GM20431 (cell line): ENCODE results near the gene OR5D16.
"Not testable (repeated sequence)": the region's sequence is repeated elsewhere in the genome, so short reads cannot be mapped to it uniquely, and the experiment has no call there.

Experiments
- in situ Hi-C: fragments of 300-500 bp; cut with MseI, MboI; formaldehyde crosslinking; loops from one replicate; pipeline ENCODE4 v1.15.0; 2020; ENCODE audit warnings: low sequenced_read_pairs; ENCODE audit not compliant: unreplicated experiment

Gene OR5D16

DNA sequence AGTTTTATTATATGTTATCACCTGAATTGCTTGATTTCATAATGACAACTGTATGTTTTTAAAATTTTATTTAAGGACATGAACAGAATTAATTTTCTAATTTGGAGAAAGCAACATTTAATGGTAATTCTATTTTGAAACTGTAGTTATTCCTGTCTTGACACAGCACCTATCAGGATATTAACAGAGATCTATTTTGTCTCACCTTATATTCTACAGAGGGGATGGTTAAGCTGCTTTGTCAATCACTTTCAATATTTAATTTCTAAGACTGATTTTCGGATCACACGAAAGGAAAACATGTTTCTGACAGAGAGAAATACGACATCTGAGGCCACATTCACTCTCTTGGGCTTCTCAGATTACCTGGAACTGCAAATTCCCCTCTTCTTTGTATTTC lies at the start of gene OR5D16:
Gene OR5D16 (plus strand): TSS at position 301 of the 400 bp plus-strand sequence. CDS start 0 bp downstream, at position 301.
- in situ Hi-C loops, result no loop called here

GRCh38 chr11:55791606-55792005 lies 46.9 kb upstream of the OR5D16 start:
- in situ Hi-C loops, result no loop called here

DNA sequence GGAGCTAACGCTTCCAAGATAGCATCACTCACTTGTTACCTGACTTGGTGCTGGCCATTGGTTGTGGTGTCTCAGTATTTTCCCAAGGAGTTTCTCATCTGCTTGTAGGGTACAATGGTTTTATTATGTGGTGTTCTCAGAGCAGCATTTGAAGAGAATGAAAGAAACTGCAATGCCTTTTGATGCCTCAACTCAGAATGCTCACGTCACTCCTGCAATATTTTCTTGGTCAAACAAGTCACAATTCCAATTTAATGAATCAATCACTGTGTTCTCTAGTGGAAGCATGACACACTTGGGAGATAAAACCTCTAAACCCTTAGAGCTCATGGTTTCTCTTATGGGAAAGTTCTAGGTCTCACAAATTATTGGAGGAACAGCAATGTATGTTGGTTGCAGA lies 45.2 kb upstream of the OR5D16 start:
- in situ Hi-C loops, result no loop called here

- in situ Hi-C loops, result no loop called here
These were observed 43.3 kb upstream of the OR5D16 start, which contains the start of gene OR5D14 for GRCh38 chr11:55795256-55795655. TSS of gene OR5D14 (plus strand) at chr11:55795556. CDS start at chr11:55795556, 0 bp downstream.

- in situ Hi-C loops, result no loop called here
These were observed 32.3 kb upstream of the OR5D16 start for GRCh38 chr11:55806248-55806647.

GRCh38 chr11:55811067-55811466 lies 27.5 kb upstream of the OR5D16 start, which contains the start of gene OR5L1:
TSS of gene OR5L1 (plus strand) at chr11:55811367. CDS start at chr11:55811467, 100 bp downstream.
- in situ Hi-C loops, result no loop called here

- in situ Hi-C loops, result no loop called here
These were observed 19.2 kb upstream of the OR5D16 start, which contains the start of gene OR5D18 for GRCh38 chr11:55819330-55819729. TSS of gene OR5D18 (plus strand) at chr11:55819630. CDS start at chr11:55819630, 0 bp downstream.

GRCh38 chr11:55826919-55827318 lies 11.6 kb upstream of the OR5D16 start, which contains the start of gene OR5L2:
TSS of gene OR5L2 (plus strand) at chr11:55827219. CDS start at chr11:55827219, 0 bp downstream.
- in situ Hi-C loops, result no loop called here

- in situ Hi-C loops, result no loop called here
These were observed 8.9 kb downstream of the OR5D16 start for GRCh38 chr11:55847453-55847852.

DNA sequence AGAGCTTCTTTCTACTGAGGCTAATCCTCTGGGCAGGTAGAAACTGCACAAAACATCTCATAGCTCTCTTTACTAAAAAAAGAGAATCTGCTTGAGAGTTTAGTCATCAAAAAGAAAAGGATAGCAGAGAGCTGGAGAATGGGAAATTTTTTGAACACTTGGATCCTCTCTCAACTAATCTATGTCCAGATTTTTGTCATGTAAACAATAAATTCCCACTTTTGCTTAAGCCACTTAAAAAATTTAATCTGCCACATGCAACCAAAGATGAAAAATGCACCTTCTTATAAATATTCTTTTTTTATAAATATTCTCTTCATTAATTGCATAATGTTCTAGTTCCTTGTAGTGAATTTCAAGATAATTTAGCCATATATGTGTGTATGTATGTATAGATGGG lies 10.5 kb downstream of the OR5D16 start:
- in situ Hi-C loops, result no loop called here

- in situ Hi-C loops, result no loop called here
These were observed 13.6 kb downstream of the OR5D16 start for GRCh38 chr11:55852141-55852540.

DNA sequence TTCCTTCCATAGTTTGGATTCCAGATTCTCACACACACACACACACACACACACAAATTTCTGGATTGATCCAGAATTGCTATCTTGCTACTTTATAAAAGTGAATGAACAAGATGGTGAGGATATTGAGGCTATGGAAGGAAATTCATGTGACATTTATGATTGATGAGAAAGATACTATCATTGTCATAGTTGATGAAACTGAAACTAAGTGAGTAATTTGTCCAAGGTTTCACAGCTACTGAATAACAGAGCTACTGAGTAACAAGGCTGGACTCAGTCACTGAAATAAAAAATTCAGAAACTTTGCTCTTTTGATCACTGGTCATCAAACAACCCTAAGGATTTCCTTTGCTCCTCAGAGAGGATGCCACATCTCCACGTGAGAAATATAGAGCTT lies 16.2 kb downstream of the OR5D16 start:
- in situ Hi-C loops, result no loop called here

- in situ Hi-C loops, result not testable (repeated sequence)
These were observed 28.8 kb downstream of the OR5D16 start for GRCh38 chr11:55867354-55867753.

- in situ Hi-C loops, result not testable (repeated sequence)
These were observed 34.2 kb downstream of the OR5D16 start for GRCh38 chr11:55872731-55873130.

DNA sequence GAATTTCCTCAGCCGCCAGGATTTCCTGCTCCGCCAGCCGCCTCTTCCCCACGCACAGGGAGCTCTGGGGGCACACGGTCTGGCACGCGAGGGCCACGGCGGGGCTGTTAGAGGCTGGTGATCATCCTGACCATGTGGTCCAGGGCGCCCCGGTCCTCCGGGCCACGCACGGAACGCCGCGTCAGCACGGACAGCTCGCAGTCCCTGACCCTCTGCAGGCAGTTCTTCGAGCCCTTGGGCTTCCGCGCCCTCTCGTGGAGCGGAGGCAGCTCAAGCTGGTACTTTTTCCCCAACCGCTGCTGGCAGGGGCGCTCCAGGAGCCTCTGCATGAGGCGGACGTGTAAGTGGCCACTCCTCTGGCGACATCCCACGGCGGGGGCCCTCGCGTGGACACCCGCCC lies 34.6 kb downstream of the OR5D16 start:
- in situ Hi-C loops, result not testable (repeated sequence)

GRCh38 chr11:55882997-55883396 lies 44.4 kb downstream of the OR5D16 start, which contains the start of gene TRIM51:
TSS of gene TRIM51 (plus strand) at chr11:55883297. CDS start at chr11:55885429, 2,132 bp downstream.
- in situ Hi-C loops, result not testable (repeated sequence)

GRCh38 chr11:55884995-55885394 lies 46.4 kb downstream of the OR5D16 start:
- in situ Hi-C loops, result not testable (repeated sequence)

- in situ Hi-C loops, result not testable (repeated sequence)
These were observed 46.9 kb downstream of the OR5D16 start for GRCh38 chr11:55885481-55885880.
